Astrocyte of the spinal cord (primary cell): ENCODE measurements around the gene BABAM2.

Experiments
- DNase-seq: peaks from one replicate; pipeline ENCODE4 v3.0.0; 2011; ENCODE audit warnings: low read depth, low spot score
- H3K4me3 ChIP-seq: 2 replicates; pipeline ENCODE4 v1.5.1; 2011; ENCODE audit warnings: low read depth, mild to moderate bottlenecking, low read length, moderate library complexity
- in situ Hi-C: cut with HindIII; loops from 2 replicates; pipeline ENCODE4 v1.10.0; 2017; ENCODE audit warnings: low sequenced_read_pairs
- TF ChIP-seq, protein P1 (sequence below): IDR thresholded peaks from 2 replicates; pipeline ENCODE4 v1.5.1; 2012; ENCODE audit warnings: low read depth, mild to moderate bottlenecking, low read length, inconsistent platforms

The BABAM2 gene

DNA sequence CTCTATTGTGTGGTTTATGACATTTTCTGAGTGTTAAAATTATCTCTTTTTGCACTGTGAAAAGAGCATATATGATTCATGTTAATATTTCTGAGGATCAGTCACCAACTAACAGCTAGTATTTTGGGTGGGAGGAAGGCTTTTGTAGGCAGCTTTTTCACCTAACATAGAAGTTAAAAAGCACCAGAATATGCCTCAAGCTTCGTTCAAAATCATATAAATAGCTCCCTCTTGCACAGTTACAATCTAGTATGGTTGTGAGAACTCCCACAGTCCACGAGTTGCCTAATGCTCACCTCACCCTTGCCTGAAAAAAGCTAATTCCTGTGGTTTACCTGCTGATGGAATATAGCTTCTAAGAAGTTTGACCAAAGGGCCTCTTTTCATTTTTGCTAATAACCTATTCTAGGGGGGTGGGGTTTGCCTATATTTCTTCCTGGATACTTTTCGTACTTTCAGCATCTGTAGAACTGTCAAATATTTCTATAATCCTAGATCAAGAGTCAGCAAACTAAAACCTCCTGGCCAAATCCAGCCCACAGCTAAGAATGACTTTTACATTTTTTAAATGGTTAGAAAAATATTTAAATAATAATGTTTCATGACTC is 335.0 kb downstream of the BABAM2 start:
- no peak overlapping the region for H3K4me3 ChIP-seq
- no peak for DNase-seq
- TF ChIP-seq, protein P1, sequence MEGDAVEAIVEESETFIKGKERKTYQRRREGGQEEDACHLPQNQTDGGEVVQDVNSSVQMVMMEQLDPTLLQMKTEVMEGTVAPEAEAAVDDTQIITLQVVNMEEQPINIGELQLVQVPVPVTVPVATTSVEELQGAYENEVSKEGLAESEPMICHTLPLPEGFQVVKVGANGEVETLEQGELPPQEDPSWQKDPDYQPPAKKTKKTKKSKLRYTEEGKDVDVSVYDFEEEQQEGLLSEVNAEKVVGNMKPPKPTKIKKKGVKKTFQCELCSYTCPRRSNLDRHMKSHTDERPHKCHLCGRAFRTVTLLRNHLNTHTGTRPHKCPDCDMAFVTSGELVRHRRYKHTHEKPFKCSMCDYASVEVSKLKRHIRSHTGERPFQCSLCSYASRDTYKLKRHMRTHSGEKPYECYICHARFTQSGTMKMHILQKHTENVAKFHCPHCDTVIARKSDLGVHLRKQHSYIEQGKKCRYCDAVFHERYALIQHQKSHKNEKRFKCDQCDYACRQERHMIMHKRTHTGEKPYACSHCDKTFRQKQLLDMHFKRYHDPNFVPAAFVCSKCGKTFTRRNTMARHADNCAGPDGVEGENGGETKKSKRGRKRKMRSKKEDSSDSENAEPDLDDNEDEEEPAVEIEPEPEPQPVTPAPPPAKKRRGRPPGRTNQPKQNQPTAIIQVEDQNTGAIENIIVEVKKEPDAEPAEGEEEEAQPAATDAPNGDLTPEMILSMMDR = no peak
- in situ Hi-C loops = no loop called here

DNA sequence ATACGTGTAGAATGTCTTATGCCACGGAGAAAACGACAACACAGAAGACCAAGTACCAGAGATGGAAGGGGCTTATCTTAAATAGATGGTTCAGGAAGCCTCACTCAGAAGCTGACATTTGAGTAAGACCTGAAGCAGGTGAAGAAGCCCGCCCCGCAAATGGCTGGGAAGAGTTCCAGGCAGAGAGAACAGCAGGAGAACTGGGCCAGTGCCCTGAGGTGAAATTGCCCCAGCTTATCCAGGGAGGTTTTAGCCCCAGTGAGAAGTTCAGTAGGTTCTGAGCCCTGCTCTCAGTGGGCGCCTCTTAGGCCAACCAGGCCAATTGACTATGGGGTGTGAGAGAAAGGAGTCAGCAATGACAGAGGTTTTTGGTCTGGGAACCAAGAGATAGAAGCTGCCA is 336.0 kb downstream of the BABAM2 start:
- in situ Hi-C loops = no loop called here

DNA sequence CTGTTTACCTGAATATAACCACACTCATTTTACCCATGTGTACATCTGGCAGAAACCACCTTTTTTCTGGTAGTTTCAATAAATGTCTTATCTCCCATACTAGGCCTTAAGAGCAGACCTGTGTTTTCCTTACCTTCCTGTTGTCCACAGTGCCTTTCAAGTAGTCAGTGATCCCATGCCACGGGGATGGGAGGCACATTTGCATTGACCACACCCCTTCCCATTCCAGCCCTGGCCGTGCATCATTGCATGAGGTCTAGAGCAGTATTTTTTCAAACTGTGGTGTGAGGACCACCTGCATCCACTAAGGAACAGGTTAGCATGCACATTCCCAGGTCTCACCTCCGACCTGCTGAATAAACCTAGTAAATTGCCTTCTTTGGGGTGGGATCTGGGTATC is 337.0 kb downstream of the BABAM2 start:
- no peak for DNase-seq
- TF ChIP-seq, protein P1 = no peak
- no peak overlapping the region for H3K4me3 ChIP-seq
- in situ Hi-C loops = no loop called here

More for the DNA sequence above, 336.0 kb downstream of the BABAM2 start:
- no peak overlapping the region for H3K4me3 ChIP-seq
- no peak for DNase-seq
- TF ChIP-seq, protein P1 = no peak

DNA sequence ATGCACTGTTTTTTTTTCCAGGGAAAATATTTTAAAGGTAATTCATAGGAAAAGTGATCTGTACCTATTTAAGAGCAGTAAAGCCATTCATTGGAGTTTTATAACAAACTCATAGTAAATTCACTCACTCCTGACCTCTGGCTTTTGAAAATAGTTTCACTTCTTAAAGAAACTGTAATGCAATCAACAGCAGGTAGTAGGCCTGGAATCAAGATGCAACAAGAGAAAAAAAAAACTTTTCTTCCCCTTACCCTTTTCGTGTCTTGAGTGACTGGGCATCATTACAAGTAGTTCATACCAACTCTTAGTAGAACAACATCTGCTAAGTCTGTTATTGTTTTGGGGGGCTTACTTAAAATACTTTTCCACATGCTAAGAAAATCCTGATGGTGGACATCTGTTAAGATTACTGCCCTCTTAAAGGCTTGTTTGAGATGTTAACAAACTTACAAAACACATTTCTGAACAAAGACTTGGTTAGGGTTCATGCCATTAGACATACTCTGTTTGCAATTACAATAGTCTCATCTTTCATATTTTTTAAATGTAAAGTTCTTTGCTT is 338.0 kb downstream of the BABAM2 start:
- no peak for DNase-seq
- TF ChIP-seq, protein P1 = peak; percentile 22
- in situ Hi-C loops = no loop called here
- H3K4me3 ChIP-seq = no peak overlapping the region

DNA sequence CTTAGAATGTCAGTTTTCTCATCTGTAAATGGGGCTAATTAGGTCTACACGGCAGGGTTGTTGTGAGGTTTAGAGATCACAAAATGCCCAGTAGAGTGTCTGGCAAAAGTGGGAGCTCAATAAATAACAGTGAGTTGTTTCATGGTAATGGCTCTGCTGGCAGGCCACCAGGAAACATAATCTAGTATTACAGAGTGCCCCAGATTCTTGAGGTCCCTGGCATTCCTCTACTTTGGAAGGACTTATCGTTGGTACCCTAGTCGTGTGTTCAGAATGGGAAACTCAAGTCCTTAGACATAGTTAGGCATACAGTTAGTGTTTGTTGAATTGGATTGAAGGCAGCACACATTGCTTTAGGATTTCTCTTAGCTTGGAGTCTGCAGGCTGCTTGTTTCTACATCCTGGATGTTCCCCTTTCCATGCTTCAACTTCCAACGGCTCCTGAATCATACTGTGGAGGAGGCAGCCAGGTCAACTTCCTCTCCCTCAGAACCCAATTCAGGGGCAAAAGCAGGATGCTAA is 340.6 kb downstream of the BABAM2 start:
- peak; percentile 57 for DNase-seq
- TF ChIP-seq, protein P1 = no peak
- in situ Hi-C loops = no loop called here
- no peak overlapping the region for H3K4me3 ChIP-seq

DNA sequence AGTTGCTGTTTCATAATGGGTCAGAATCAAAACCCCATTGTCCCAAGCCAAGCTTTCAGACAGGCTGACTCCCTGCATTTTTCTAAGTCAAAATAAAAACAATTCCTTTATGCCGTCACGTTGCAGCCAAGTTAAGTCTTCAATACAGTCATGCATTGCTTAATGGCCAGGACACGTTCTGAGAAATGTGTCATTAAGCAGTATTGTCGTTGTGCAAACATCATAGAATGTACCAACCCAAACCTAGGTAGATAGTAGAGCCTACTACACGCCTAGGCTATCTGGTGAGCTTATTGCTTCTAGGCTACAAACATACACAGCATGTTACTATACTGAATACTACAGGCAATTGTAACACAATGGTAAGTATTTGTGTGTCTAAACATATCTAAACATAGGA is 341.8 kb downstream of the BABAM2 start:
- no peak overlapping the region for H3K4me3 ChIP-seq
- TF ChIP-seq, protein P1 = no peak
- no peak for DNase-seq
- in situ Hi-C loops = no loop called here
